PFSK-1 (cell line): ENCODE measurements around the gene SST.

ENCODE experiments used
- FOXP2 ChIP-seq: optimal IDR thresholded peaks from 2 replicates; pipeline ENCODE3; 2011; ENCODE audit warnings: borderline replicate concordance, control low read depth, inconsistent platforms; ENCODE audit not compliant: insufficient read depth; ENCODE audit errors: extremely low read length, extremely low read depth
- POLR2AphosphoS5 ChIP-seq: IDR thresholded peaks from 2 replicates; pipeline ENCODE4 v1.6.1; 2012; ENCODE audit warnings: low read depth, mild to moderate bottlenecking, control low read depth, low read length, moderate library complexity

- no peak for TF ChIP-seq FOXP2
- TF ChIP-seq POLR2AphosphoS5, result no peak
Observed at GRCh38 chr3:187689984-187690383, 19.8 kb upstream of the SST start.
